Osteocyte (in vitro differentiated cells): ENCODE measurements around the gene CFAP58. TPM values are rescaled to one million over a fixed set of nuclear protein-coding genes. Genes with fewer than 3 reads are reported as not detected.

Experiments used
- DNase-seq: peaks from one replicate; pipeline ENCODE4 v3.0.0; 2021; ENCODE audit warnings: mixed read lengths; ENCODE audit not compliant: unreplicated experiment; ENCODE audit errors: extremely low spot score
- H3K27ac Mint-ChIP-seq: one replicate; pipeline ENCODE4 v1.8.0; 2021; ENCODE audit warnings: mild to moderate bottlenecking, mixed read lengths; ENCODE audit not compliant: unreplicated experiment
- H3K27me3 Mint-ChIP-seq: one replicate; pipeline ENCODE4 v1.8.0; 2021; ENCODE audit warnings: mixed read lengths; ENCODE audit not compliant: unreplicated experiment
- H3K36me3 Mint-ChIP-seq: one replicate; pipeline ENCODE4 v1.8.0; 2021; ENCODE audit warnings: mixed read lengths; ENCODE audit not compliant: unreplicated experiment
- H3K4me1 Mint-ChIP-seq: one replicate; pipeline ENCODE4 v1.8.0; 2021; ENCODE audit warnings: mixed read lengths; ENCODE audit not compliant: unreplicated experiment
- H3K4me3 Mint-ChIP-seq: one replicate; pipeline ENCODE4 v1.8.0; 2021; ENCODE audit warnings: mild to moderate bottlenecking, moderate library complexity, mixed read lengths; ENCODE audit not compliant: unreplicated experiment
- H3K9me3 Mint-ChIP-seq: one replicate; pipeline ENCODE4 v1.8.0; 2021; ENCODE audit warnings: mixed read lengths; ENCODE audit not compliant: unreplicated experiment
- CTCF ChIP-seq: fragments of 200-600 bp; sonication (generic); IDR thresholded peaks from 2 replicates; pipeline ENCODE4 v1.5.0; 2021; ENCODE audit warnings: antibody characterized with exemption, mild to moderate bottlenecking, moderate library complexity
- total RNA-seq: library from RNA; stranded (reverse); gene quantifications from 2 replicates; pipeline ENCODE4 v1.2.1, GENCODE V29; 2021

The CFAP58 gene
- total RNA-seq, 1 donor from 2014 or later = 0.16 TPM

DNA sequence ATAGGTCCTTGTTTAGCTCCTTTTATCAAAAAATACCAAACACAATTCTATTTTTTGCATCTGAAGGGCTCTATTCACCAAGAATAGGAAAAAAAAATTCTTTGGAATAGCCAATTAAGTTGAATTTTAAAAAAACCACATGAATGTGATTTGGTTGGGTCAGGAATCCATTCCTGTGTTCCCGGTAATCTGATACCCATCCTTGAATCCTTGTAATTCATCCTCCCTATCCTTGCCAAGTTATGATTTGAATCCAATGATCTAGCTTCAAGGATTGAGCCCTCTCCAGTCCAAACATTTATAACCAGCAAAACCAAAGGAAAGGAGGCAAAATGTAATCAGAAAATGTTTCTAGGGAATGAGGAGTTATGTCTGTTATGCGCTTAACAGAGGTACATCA is 86.6 kb downstream of the CFAP58 start:
- no peak for TF ChIP-seq CTCF
- no peak for DNase-seq
- H3K9me3 Mint-ChIP-seq = no peaks in the 10 kb centered on the region
- H3K27me3 Mint-ChIP-seq = no peaks in the 10 kb centered on the region
- H3K4me3 Mint-ChIP-seq = no peak overlapping the region
- no peaks in the 10 kb centered on the region for H3K36me3 Mint-ChIP-seq
- H3K4me1 Mint-ChIP-seq = no peaks in the 10 kb centered on the region
- H3K27ac Mint-ChIP-seq = no peak overlapping the region

GRCh38 chr10:104441329-104442000 is 87.8 kb downstream of the CFAP58 start:
- TF ChIP-seq CTCF = no peak
- no peaks in the 10 kb centered on the region for H3K9me3 Mint-ChIP-seq
- DNase-seq = no peak
- no peak overlapping the region for H3K27ac Mint-ChIP-seq
- H3K4me3 Mint-ChIP-seq = no peak overlapping the region
- no peaks in the 10 kb centered on the region for H3K4me1 Mint-ChIP-seq
- H3K36me3 Mint-ChIP-seq = no peaks in the 10 kb centered on the region
- H3K27me3 Mint-ChIP-seq = no peaks in the 10 kb centered on the region

DNA sequence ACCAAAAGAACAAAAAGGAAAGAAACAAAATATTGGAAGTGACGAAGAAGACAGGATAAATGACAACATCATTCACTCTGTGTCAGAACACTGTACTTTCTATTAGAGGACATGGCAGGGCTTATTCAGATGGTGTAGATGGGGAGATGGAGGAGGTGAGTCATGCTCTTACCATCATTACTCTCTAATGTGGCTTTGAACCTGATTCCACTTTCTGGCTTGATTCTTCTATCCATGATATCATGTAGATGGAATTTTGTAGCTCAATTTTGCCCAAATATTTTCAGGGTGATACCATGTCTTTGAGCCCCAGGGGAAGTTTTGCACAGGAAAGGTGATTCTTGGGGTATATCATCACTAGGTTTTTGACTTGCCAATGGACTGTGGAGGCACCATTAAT is 91.7 kb downstream of the CFAP58 start:
- TF ChIP-seq CTCF = no peak
- Mint-ChIP-seq H3K4me1 (peaks cover 5% of the 10 kb centered on the region), H3K27me3 (no peaks in the 10 kb centered on the region), H3K27ac (no peak overlapping the region), H3K4me3 (no peak overlapping the region), H3K9me3 (no peaks in the 10 kb centered on the region), H3K36me3 (no peaks in the 10 kb centered on the region)
- DNase-seq = no peak

DNA sequence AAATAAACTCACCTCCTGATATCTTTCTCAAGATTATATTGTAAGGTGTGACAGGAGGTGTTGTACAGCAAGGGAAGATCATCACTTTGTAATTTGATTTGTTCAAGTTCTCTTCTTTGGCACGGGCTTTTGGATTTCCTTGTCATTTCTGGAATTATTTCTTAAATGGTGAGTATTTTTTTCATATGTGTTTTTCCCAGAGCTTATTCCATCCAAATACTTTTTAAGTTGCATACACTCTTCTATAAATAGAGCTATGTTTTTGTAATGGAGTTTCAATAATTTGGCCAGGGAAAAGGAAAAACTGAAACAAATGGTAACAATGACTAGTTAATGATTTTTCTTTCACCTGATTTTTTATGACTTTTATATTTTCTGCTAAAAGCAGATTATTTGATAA is 92.5 kb downstream of the CFAP58 start:
- Mint-ChIP-seq H3K27ac (no peak overlapping the region), H3K27me3 (no peaks in the 10 kb centered on the region), H3K36me3 (no peaks in the 10 kb centered on the region), H3K9me3 (no peaks in the 10 kb centered on the region), H3K4me3 (no peak overlapping the region), H3K4me1 (peaks cover 5% of the 10 kb centered on the region)
- TF ChIP-seq CTCF = no peak
- DNase-seq = no peak

DNA sequence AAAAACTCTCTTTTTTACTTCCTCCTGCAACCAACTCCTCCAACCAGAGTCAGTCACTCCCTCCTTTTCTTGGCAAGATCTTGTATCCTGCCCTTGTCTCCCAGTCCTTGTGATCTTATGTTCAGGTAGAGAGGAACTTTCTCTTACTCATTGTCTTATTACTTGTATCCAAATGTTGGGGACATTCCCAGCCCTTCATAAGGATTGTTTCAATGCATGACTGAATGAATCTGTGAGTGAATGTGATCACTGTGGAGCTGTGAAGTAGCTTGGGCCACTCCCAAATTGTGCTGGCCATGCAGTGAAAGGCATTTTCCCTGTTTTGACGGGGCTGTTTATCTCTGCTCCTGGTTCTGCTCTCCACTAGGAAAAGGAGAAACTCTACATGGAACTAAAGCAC is 93.7 kb downstream of the CFAP58 start:
- peaks cover 5% of the 10 kb centered on the region for H3K4me1 Mint-ChIP-seq
- no peak for TF ChIP-seq CTCF
- no peaks in the 10 kb centered on the region for H3K36me3 Mint-ChIP-seq
- no peak for DNase-seq
- H3K4me3 Mint-ChIP-seq = no peak overlapping the region
- H3K27ac Mint-ChIP-seq = no peak overlapping the region
- no peaks in the 10 kb centered on the region for H3K27me3 Mint-ChIP-seq
- no peaks in the 10 kb centered on the region for H3K9me3 Mint-ChIP-seq
